ENCODE results near the gene NUDT19.

Gene NUDT19

GRCh38 chr19:32674153-32674930 lies 17.3 kb upstream of the NUDT19 start:
- peak overlapping the region; percentile 51 for H3K27ac ChIP-seq (ENCODE audit: low read depth, low read length)
- no peaks in the 10 kb centered on the region for H3K9me3 ChIP-seq (ENCODE audit: control insufficient read depth in 1 of 2, low read length in 2 of 2)
- H3K36me3 ChIP-seq (ENCODE audit: control insufficient read depth in 1 of 2, insufficient read depth in 2 of 2, low read length in 2 of 2), result no peaks in the 10 kb centered on the region
- peak overlapping the region; percentile 84 to 90 for H3K4me3 ChIP-seq (ENCODE audit: low read depth in 1 of 2, low read length in 2 of 2)
- peaks cover 14 to 16% of the 10 kb centered on the region in 2 donors for H3K27me3 ChIP-seq (ENCODE audit: control insufficient read depth in 1 of 2, insufficient read depth in 2 of 2, low read length in 2 of 2)
- peak overlapping the region; percentile 61 to 72 for H3K9ac ChIP-seq (ENCODE audit: low read depth in 1 of 2, low read length in 2 of 2)
- H3K4me1 ChIP-seq (ENCODE audit: control insufficient read depth in 1 of 2, insufficient read depth in 2 of 2, low read length in 2 of 2), result peaks cover 14 to 46% of the 10 kb centered on the region in 2 donors

- Histone ChIP-seq H3K4me1 (ENCODE audit: control insufficient read depth in 1 of 2, insufficient read depth in 2 of 2, low read length in 2 of 2) (peaks cover 10 to 38% of the 10 kb centered on the region in 2 donors), H3K9ac (ENCODE audit: low read depth in 1 of 2, low read length in 2 of 2) (peak within 1 kb of the TSS; percentile 61 to 72), H3K4me3 (ENCODE audit: low read depth in 1 of 2, low read length in 2 of 2) (peak within 1 kb of the TSS; percentile 84 to 90), H3K27ac (ENCODE audit: low read depth, low read length) (peak within 1 kb of the TSS; percentile 51), H3K36me3 (ENCODE audit: control insufficient read depth in 1 of 2, insufficient read depth in 2 of 2, low read length in 2 of 2) (no peaks in the 10 kb centered on the region), H3K9me3 (ENCODE audit: control insufficient read depth in 1 of 2, low read length in 2 of 2) (no peaks in the 10 kb centered on the region), H3K27me3 (ENCODE audit: control insufficient read depth in 1 of 2, insufficient read depth in 2 of 2, low read length in 2 of 2) (peaks cover 14 to 16% of the 10 kb centered on the region in 2 donors)
These were observed 16.5 kb upstream of the NUDT19 start, which contains the start of gene ANKRD27 for GRCh38 chr19:32674931-32675719. Gene ANKRD27, minus strand, starts transcription at chr19:32675180. Its CDS starts 16,165 bp downstream, at chr19:32659015.

DNA sequence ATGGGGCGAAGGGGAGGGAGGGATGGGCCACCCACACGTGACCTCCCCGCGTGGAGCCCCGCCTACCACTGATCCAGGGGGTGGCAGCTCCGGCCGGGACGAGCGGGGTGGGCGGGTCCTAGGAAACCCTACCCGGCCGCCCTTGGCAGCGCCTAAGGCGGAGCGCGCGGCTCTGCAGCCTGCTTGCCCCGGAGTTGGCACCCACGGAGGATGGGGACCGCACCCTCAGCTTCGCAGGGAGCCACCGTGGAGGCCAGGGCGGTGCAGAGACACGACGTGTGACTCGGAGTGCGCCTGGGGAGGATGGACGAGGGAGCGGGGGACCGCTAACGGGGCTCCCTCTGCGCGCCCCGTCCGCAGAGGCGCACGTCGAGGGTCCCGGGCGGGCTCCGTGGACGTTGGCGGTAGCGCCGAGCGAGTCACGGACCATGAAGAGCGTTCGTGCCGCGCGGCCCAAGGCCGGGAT lies 15.9 kb upstream of the NUDT19 start, which contains the start of gene RGS9BP:
Gene RGS9BP (plus strand): TSS at position 129 of the 466 bp plus-strand sequence. CDS start 416 bp downstream, outside the sequence.
- Histone ChIP-seq H3K4me1 (ENCODE audit: control insufficient read depth in 1 of 2, insufficient read depth in 2 of 2, low read length in 2 of 2) (peaks cover 7 to 35% of the 10 kb centered on the region in 2 donors), H3K9ac (ENCODE audit: low read depth in 1 of 2, low read length in 2 of 2) (peak within 1 kb of the TSS; percentile 61 to 72)

DNA sequence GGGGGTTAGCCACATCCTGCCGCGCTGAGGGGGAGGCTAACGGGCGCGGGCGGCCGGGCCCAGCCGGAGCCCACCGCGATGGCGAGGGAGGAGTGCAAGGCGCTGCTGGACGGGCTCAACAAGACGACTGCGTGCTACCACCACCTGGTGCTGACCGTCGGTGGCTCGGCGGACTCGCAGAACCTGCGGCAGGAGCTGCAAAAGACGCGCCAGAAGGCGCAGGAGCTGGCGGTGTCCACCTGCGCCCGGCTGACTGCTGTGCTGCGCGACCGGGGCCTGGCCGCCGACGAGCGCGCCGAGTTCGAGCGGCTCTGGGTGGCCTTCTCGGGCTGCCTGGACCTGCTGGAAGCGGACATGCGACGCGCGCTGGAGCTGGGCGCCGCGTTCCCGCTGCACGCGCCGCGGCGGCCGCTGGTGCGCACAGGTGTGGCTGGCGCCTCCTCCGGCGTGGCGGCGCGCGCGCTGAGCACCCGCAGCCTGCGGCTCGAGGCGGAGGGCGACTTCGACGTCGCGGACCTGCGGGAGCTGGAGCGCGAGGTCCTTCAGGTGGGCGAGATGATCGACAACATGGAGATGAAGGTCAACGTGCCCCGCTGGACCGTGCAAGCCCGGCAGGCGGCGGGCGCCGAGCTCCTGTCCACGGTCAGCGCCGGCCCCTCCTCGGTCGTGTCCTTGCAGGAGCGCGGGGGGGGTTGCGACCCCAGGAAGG lies 15.3 kb upstream of the NUDT19 start:
- Histone ChIP-seq H3K4me1 (ENCODE audit: control insufficient read depth in 1 of 2, insufficient read depth in 2 of 2, low read length in 2 of 2) (peaks cover 7 to 35% of the 10 kb centered on the region in 2 donors), H3K36me3 (ENCODE audit: control insufficient read depth in 1 of 2, insufficient read depth in 2 of 2, low read length in 2 of 2) (no peaks in the 10 kb centered on the region), H3K9ac (ENCODE audit: low read depth in 1 of 2, low read length in 2 of 2) (peak overlapping the region in 1 of 2 donors; percentile 25), H3K27me3 (ENCODE audit: control insufficient read depth in 1 of 2, insufficient read depth in 2 of 2, low read length in 2 of 2) (peaks cover 14 to 16% of the 10 kb centered on the region in 2 donors), H3K27ac (ENCODE audit: low read depth, low read length) (no peak overlapping the region), H3K9me3 (ENCODE audit: control insufficient read depth in 1 of 2, low read length in 2 of 2) (no peaks in the 10 kb centered on the region), H3K4me3 (ENCODE audit: low read depth in 1 of 2, low read length in 2 of 2) (peak overlapping the region; percentile 84 to 90)

More for the DNA sequence above, 15.9 kb upstream of the NUDT19 start, which contains the start of gene RGS9BP:
- H3K27ac ChIP-seq (ENCODE audit: low read depth, low read length), result peak within 1 kb of the TSS; percentile 51
- no peaks in the 10 kb centered on the region for H3K9me3 ChIP-seq (ENCODE audit: control insufficient read depth in 1 of 2, low read length in 2 of 2)
- peaks cover 14 to 16% of the 10 kb centered on the region in 2 donors for H3K27me3 ChIP-seq (ENCODE audit: control insufficient read depth in 1 of 2, insufficient read depth in 2 of 2, low read length in 2 of 2)
- H3K4me3 ChIP-seq (ENCODE audit: low read depth in 1 of 2, low read length in 2 of 2), result peak within 1 kb of the TSS; percentile 84 to 90
- no peaks in the 10 kb centered on the region for H3K36me3 ChIP-seq (ENCODE audit: control insufficient read depth in 1 of 2, insufficient read depth in 2 of 2, low read length in 2 of 2)

- Histone ChIP-seq H3K27ac (ENCODE audit: low read depth, low read length) (no peak overlapping the region), H3K9me3 (ENCODE audit: control insufficient read depth in 1 of 2, low read length in 2 of 2) (no peaks in the 10 kb centered on the region), H3K4me1 (ENCODE audit: control insufficient read depth in 1 of 2, insufficient read depth in 2 of 2, low read length in 2 of 2) (peaks cover 7 to 35% of the 10 kb centered on the region in 2 donors), H3K9ac (ENCODE audit: low read depth in 1 of 2, low read length in 2 of 2) (no peak overlapping the region), H3K36me3 (ENCODE audit: control insufficient read depth in 1 of 2, insufficient read depth in 2 of 2, low read length in 2 of 2) (no peaks in the 10 kb centered on the region), H3K4me3 (ENCODE audit: low read depth in 1 of 2, low read length in 2 of 2) (no peak overlapping the region), H3K27me3 (ENCODE audit: control insufficient read depth in 1 of 2, insufficient read depth in 2 of 2, low read length in 2 of 2) (peaks cover 14 to 16% of the 10 kb centered on the region in 2 donors)
These were observed 14.7 kb upstream of the NUDT19 start for GRCh38 chr19:32676895-32677359.

- Histone ChIP-seq H3K27ac (ENCODE audit: low read depth, low read length) (no peak overlapping the region), H3K4me1 (ENCODE audit: control insufficient read depth in 1 of 2, insufficient read depth in 2 of 2, low read length in 2 of 2) (peaks cover 6 to 32% of the 10 kb centered on the region in 2 donors), H3K9ac (ENCODE audit: low read depth in 1 of 2, low read length in 2 of 2) (no peak overlapping the region), H3K27me3 (ENCODE audit: control insufficient read depth in 1 of 2, insufficient read depth in 2 of 2, low read length in 2 of 2) (peaks cover 14 to 16% of the 10 kb centered on the region in 2 donors), H3K36me3 (ENCODE audit: control insufficient read depth in 1 of 2, insufficient read depth in 2 of 2, low read length in 2 of 2) (no peaks in the 10 kb centered on the region), H3K9me3 (ENCODE audit: control insufficient read depth in 1 of 2, low read length in 2 of 2) (no peaks in the 10 kb centered on the region), H3K4me3 (ENCODE audit: low read depth in 1 of 2, low read length in 2 of 2) (no peak overlapping the region)
These were observed 14.0 kb upstream of the NUDT19 start for GRCh38 chr19:32677657-32678056.

DNA sequence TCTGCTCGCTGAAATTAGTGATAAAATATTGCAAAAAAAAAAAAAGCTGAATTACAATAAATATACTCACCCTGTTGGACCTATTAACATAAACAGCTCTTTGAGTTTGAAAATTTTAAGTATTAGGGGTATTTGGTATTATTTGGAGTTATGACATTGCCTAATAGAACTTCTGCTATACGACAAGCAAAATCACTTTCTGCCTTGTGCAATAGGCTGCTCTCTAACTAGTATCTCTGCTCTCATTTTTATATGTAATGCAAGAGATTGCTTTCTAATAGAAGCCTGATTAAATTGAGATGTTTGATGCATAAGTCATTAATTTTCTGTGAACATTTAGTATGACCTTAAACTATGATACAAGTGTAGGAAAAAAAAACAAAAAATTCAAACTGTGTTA lies 10.6 kb upstream of the NUDT19 start:
- no peak overlapping the region for H3K4me3 ChIP-seq (ENCODE audit: low read depth in 1 of 2, low read length in 2 of 2)

GRCh38 chr19:32682317-32682716 lies 9.3 kb upstream of the NUDT19 start:
- H3K9ac ChIP-seq (ENCODE audit: low read depth in 1 of 2, low read length in 2 of 2), result no peak overlapping the region
- H3K9me3 ChIP-seq (ENCODE audit: control insufficient read depth in 1 of 2, low read length in 2 of 2), result no peaks in the 10 kb centered on the region
- H3K27me3 ChIP-seq (ENCODE audit: control insufficient read depth in 1 of 2, insufficient read depth in 2 of 2, low read length in 2 of 2), result peaks cover 2 to 7% of the 10 kb centered on the region in 2 donors
- no peaks in the 10 kb centered on the region for H3K4me1 ChIP-seq (ENCODE audit: control insufficient read depth in 1 of 2, insufficient read depth in 2 of 2, low read length in 2 of 2)
- H3K4me3 ChIP-seq (ENCODE audit: low read depth in 1 of 2, low read length in 2 of 2), result no peak overlapping the region
- H3K36me3 ChIP-seq (ENCODE audit: control insufficient read depth in 1 of 2, insufficient read depth in 2 of 2, low read length in 2 of 2), result no peaks in the 10 kb centered on the region
- no peak overlapping the region for H3K27ac ChIP-seq (ENCODE audit: low read depth, low read length)

More for the DNA sequence above, 10.6 kb upstream of the NUDT19 start:
- Histone ChIP-seq H3K4me1 (ENCODE audit: control insufficient read depth in 1 of 2, insufficient read depth in 2 of 2, low read length in 2 of 2) (peaks cover 0 to 11% of the 10 kb centered on the region in 2 donors), H3K9me3 (ENCODE audit: control insufficient read depth in 1 of 2, low read length in 2 of 2) (no peaks in the 10 kb centered on the region), H3K27ac (ENCODE audit: low read depth, low read length) (no peak overlapping the region), H3K9ac (ENCODE audit: low read depth in 1 of 2, low read length in 2 of 2) (no peak overlapping the region), H3K27me3 (ENCODE audit: control insufficient read depth in 1 of 2, insufficient read depth in 2 of 2, low read length in 2 of 2) (peaks cover 13 to 16% of the 10 kb centered on the region in 2 donors), H3K36me3 (ENCODE audit: control insufficient read depth in 1 of 2, insufficient read depth in 2 of 2, low read length in 2 of 2) (no peaks in the 10 kb centered on the region)

- Histone ChIP-seq H3K4me1 (ENCODE audit: control insufficient read depth in 1 of 2, insufficient read depth in 2 of 2, low read length in 2 of 2) (peaks cover 9% of the 10 kb centered on the region in 2 donors), H3K9me3 (ENCODE audit: control insufficient read depth in 1 of 2, low read length in 2 of 2) (no peaks in the 10 kb centered on the region), H3K36me3 (ENCODE audit: control insufficient read depth in 1 of 2, insufficient read depth in 2 of 2, low read length in 2 of 2) (no peaks in the 10 kb centered on the region), H3K27ac (ENCODE audit: low read depth, low read length) (no peak overlapping the region), H3K27me3 (ENCODE audit: control insufficient read depth in 1 of 2, insufficient read depth in 2 of 2, low read length in 2 of 2) (no peaks in the 10 kb centered on the region), H3K4me3 (ENCODE audit: low read depth in 1 of 2, low read length in 2 of 2) (no peak overlapping the region), H3K9ac (ENCODE audit: low read depth in 1 of 2, low read length in 2 of 2) (no peak overlapping the region)
These were observed 4.7 kb upstream of the NUDT19 start for GRCh38 chr19:32686847-32687475.

Data from duodenal mucosa (tissue), 2 donors.